Adrenal gland (tissue), 12 donors: ENCODE results near the gene ZNF785. TPM values are rescaled to one million over a fixed set of nuclear protein-coding genes. Genes with fewer than 3 reads are reported as not detected.
A peak's percentile ranks its signal among the peaks of the same experiment; 100 is the strongest.

ENCODE experiments used
- DNase-seq, 7 donors: peaks; one replicate each; pipeline ENCODE4 v3.0.0-alpha.2; 2019 to 2020
- H3K27ac ChIP-seq, 5 donors: fragments of 200-600 bp; sonication (generic) in 4 of 5; 1 replicate in 3 of 5; 2 replicates in 2 of 5; pipeline versions ENCODE4 v1.5.1 to v1.8.0; 2016 to 2020; ENCODE audit warnings: mild to moderate bottlenecking in 1 of 5
- H3K27me3 ChIP-seq: fragments of 200-600 bp; 2 replicates; pipeline ENCODE4 v1.8.0; 2021
- H3K36me3 ChIP-seq, 2 donors: fragments of 200-600 bp; replicated peaks in 1 of 2; 1 replicate in 1 of 2; 2 replicates in 1 of 2; pipeline versions ENCODE4 v1.5.1 to v1.8.0; 2018 to 2022
- H3K4me1 ChIP-seq, 2 donors: fragments of 200-600 bp; replicated peaks in 1 of 2; 1 replicate in 1 of 2; 2 replicates in 1 of 2; pipeline versions ENCODE4 v1.5.1 to v1.8.0; 2018 to 2021
- H3K4me3 ChIP-seq, 4 donors: fragments of 200-600 bp; sonication (generic) in 3 of 4; one replicate each; pipeline ENCODE4 v1.5.1; 2016 to 2018
- H3K9me3 ChIP-seq, 3 donors: fragments of 200-600 bp; sonication (generic) in 1 of 3; replicated peaks in 1 of 3; 1 replicate in 2 of 3; 2 replicates in 1 of 3; pipeline versions ENCODE4 v1.5.1 to v1.8.0; 2016 to 2021
- CTCF ChIP-seq, 6 experiments: fragments of 450-650 bp in 4 of 6; fragments of 200-600 bp in 2 of 6; sonication (generic) in 1 of 6; IDR thresholded peaks; 1 replicate in 5 of 6; 2 replicates in 1 of 6; pipeline versions ENCODE4 v1.5.1 to v1.8.0; 2016 to 2021; ENCODE audit warnings: antibody characterized with exemption in 6 of 6, mild to moderate bottlenecking in 2 of 6, moderate library complexity in 1 of 6
- POLR2A ChIP-seq, 2 donors: fragments of 450-650 bp; IDR thresholded peaks; one replicate each; pipeline ENCODE4 v1.6.1; 2017; ENCODE audit warnings: antibody characterized with exemption in 2 of 2, mild to moderate bottlenecking in 2 of 2, moderate library complexity in 1 of 2
- WGBS, 4 donors: extraction: QIAGEN DNeasy Blood & Tissue Kit in 2 of 4; methylation state at CpG; one replicate each; pipeline versions ENCODE4 v1.1.5 to v1.1.7; 2013 to 2017; 5-methylcytosine and 5-hydroxymethylcytosine counted together
- intact Hi-C, 2 donors: fragments of 100-400 bp; cut with DNase I; formaldehyde crosslinking; loops; one replicate each; pipeline versions ENCODE4 v1.14.1 to v1.15.0; 2022 to 2023
- polyA plus RNA-seq, 3 donors: library from polyadenylated mRNA; stranded (reverse); fragments of 200-250 nt in 2 of 3; fragments of 350-450 nt in 1 of 3; fragmentation: Illumina TruSeq in 1 of 3; extraction: RNeasy Lipid Tissue Mini Kit (QIAGEN cat#74804) in 1 of 3; gene quantifications; one replicate each; pipeline ENCODE4 v1.2.3, GENCODE V29; 2013 to 2014
- total RNA-seq, 9 donors: library from RNA; depleted of rRNA in 4 of 9; stranded (reverse); fragments of >200 nt in 4 of 9; fragments of 120-200 nt in 1 of 9; fragmentation: NEBNext Ultra II Directional in 1 of 9; extraction: Animal tissue kit (Norgen Biotek cat#: 25700) in 1 of 9; gene quantifications; one replicate each; pipeline versions ENCODE4 v1.1.0 to v1.2.4, GENCODE V29; 2013 to 2023
- donor health status: healthy with polysubstance abuse.
- donor health status: Bipolar disorder and iron deficiency.
- donor health status: DM: yes; HTN: yes; CAD: no.
- donor health status: DM: no; HTN: no; CAD: no.
- donor health status: DM: no; HTN: no; CAD: no.
- donor health status: DM: yes; HTN: yes; CAD: no.

Gene ZNF785
- total and polyA plus RNA-seq, 12 donors: 3.4 to 37.0 (median 13.0) TPM

- Histone ChIP-seq H3K27ac (peak overlapping the region in 3 of 5 donors; percentile 26 to 62 (median 47)), H3K9me3 (no peaks in the 10 kb centered on the region), H3K4me3 (peak overlapping the region in 2 of 4 donors; percentile 43), H3K36me3 (no peaks in the 10 kb centered on the region), H3K4me1 (peaks cover 14 to 19% of the 10 kb centered on the region in 2 donors), H3K27me3 (no peaks in the 10 kb centered on the region)
- 16 to 33% (median 24%) methylated on average over 17 to 46 of the region's 46 CpGs for WGBS, 4 donors
- peak in 3 of 7 donors; percentile 35 to 53 (median 43) for DNase-seq
- intact Hi-C loops: loop anchor here in 1 of 2 donors (10.0 kb wide), 1 partner anchor 54 kb away; the partner anchor contains the start of gene ZNF689
- TF ChIP-seq POLR2A (IDR thresholded peaks at IDR 0.05) (no peak), CTCF (IDR thresholded peaks at IDR 0.05) (no peak)
Measured at GRCh38 chr16:30561089-30561816, 24.2 kb downstream of the ZNF785 start.

GRCh38 chr16:30559690-30560089 is 25.8 kb downstream of the ZNF785 start:
- WGBS, 4 donors: 86 to 93% (median 91%) methylated on average over 6 of the region's 6 CpGs
- no peak for DNase-seq
- Histone ChIP-seq H3K4me3 (no peak overlapping the region), H3K4me1 (peaks cover 14 to 20% of the 10 kb centered on the region in 2 donors), H3K27me3 (no peaks in the 10 kb centered on the region), H3K36me3 (peaks cover 0 to 15% of the 10 kb centered on the region in 2 donors), H3K9me3 (no peaks in the 10 kb centered on the region), H3K27ac (no peak overlapping the region)
- no peak for TF ChIP-seq CTCF (IDR thresholded peaks at IDR 0.05)
- no peak for TF ChIP-seq POLR2A (IDR thresholded peaks at IDR 0.05)
- intact Hi-C loops: loop anchor here in 1 of 2 donors (10.0 kb wide), 1 partner anchor 55 kb away; the partner anchor contains the start of gene ZNF689

- H3K4me1 ChIP-seq: peaks cover 14 to 20% of the 10 kb centered on the region in 2 donors
- H3K27me3 ChIP-seq: no peaks in the 10 kb centered on the region
- 71 to 82% (median 79%) methylated on average over 21 of the region's 21 CpGs for WGBS, 4 donors
- no peaks in the 10 kb centered on the region for H3K9me3 ChIP-seq
- intact Hi-C loops: no loop called here
- peaks cover 0 to 23% of the 10 kb centered on the region in 2 donors for H3K36me3 ChIP-seq
- H3K27ac ChIP-seq: peak overlapping the region; percentile 64 to 97 (median 96)
- peak overlapping the region in 1 of 4 donors; percentile 87 for H3K4me3 ChIP-seq
- TF ChIP-seq CTCF (IDR thresholded peaks at IDR 0.05) (peak in 1 of 6 experiments; percentile 9), POLR2A (IDR thresholded peaks at IDR 0.05) (peak in 1 of 2 donors; percentile 9)
- DNase-seq: no peak
Measured at GRCh38 chr16:30558789-30559377, 26.6 kb downstream of the ZNF785 start.
